Adipocyte (in vitro differentiated cells): ENCODE measurements around the gene SAMSN1.

Source experiments
- DNase-seq: peaks from one replicate; pipeline ENCODE4 v3.0.0-alpha.2; 2015; ENCODE audit warnings: low read depth
- H3K27me3 ChIP-seq: replicated peaks from 2 replicates; pipeline ENCODE4 v1.7.0; 2013; ENCODE audit warnings: mild to moderate bottlenecking, low read length, moderate library complexity; ENCODE audit not compliant: control insufficient read depth, insufficient read depth
- H3K36me3 ChIP-seq: 2 replicates; pipeline ENCODE4 v1.7.0; 2013; ENCODE audit warnings: low read length, mild to moderate bottlenecking, moderate library complexity; ENCODE audit not compliant: control insufficient read depth, insufficient read depth, severe bottlenecking
- H3K4me1 ChIP-seq: 2 replicates; pipeline ENCODE4 v1.7.0; 2013; ENCODE audit warnings: mild to moderate bottlenecking, low read length, moderate library complexity; ENCODE audit not compliant: control insufficient read depth, insufficient read depth
- H3K4me3 ChIP-seq: 2 replicates; pipeline ENCODE4 v1.7.0; 2013; ENCODE audit warnings: mild to moderate bottlenecking, low read length, moderate library complexity
- H3K9ac ChIP-seq: 2 replicates; pipeline ENCODE4 v1.7.0; 2013; ENCODE audit warnings: mild to moderate bottlenecking, low read length, moderate library complexity
- H3K9me3 ChIP-seq: 2 replicates; pipeline ENCODE4 v1.7.0; 2013; ENCODE audit warnings: mild to moderate bottlenecking, low read length, moderate library complexity; ENCODE audit not compliant: control insufficient read depth

SAMSN1 gene

DNA sequence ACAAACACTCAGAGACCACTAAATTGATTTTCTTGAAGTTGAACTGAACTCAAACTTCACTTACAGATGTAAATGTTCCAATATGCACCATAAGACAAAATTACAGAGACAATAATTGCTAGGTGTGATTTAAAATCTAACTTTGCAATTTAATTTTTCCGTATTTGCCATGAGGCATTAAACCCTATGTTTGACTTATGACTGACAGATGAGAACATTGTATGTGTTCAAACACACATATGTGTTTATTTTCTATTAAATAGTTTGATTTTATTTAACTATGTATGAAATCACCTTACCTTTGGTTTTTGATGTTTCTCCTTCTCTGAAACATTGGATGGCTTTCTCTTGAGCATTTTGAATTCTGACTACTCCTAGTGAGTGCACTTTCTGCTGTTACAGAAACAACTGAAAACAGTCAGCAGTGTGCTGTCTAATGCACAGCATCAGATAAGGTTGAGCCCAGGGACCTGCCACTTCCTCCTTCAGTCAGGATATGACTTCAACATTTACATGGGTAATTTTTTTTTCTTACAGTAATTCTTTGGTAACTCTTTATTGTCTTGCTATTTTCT lies at the start of gene SAMSN1:
Gene SAMSN1, minus strand, starts transcription at position 410 of the 575 bp plus-strand sequence. Its CDS starts 54 bp downstream, at position 356.
- no peak within 1 kb of the TSS for H3K9ac ChIP-seq
- DNase-seq, result no peak
- peaks cover 10% of the 10 kb centered on the region for H3K4me1 ChIP-seq

DNA sequence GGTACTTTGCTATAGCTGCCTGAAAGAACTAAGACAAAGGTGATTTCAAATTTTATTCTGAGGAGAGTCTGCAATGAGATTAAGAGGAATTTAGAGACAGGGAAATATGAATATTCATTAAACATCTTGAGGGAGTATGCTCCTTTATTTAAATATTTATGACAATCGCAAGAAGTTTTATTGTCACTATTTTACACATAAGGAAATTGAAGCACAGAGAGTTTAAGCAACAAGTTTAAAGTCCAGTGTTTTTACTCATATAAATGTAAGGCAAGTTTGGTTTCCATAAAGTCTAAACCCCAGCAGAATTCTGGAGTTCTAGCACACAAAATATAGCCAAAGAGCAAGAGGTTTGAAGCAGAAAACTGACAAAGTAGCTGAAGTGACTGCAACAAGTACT lies 49.3 kb upstream of the SAMSN1 start:
- H3K27me3 ChIP-seq, result no peaks in the 10 kb centered on the region
- no peak for DNase-seq
- H3K9me3 ChIP-seq, result peaks cover 5% of the 10 kb centered on the region
- H3K9ac ChIP-seq, result no peak overlapping the region
- H3K4me3 ChIP-seq, result no peak overlapping the region
- peaks cover 18% of the 10 kb centered on the region for H3K4me1 ChIP-seq
- H3K36me3 ChIP-seq, result no peaks in the 10 kb centered on the region

More for the DNA sequence above, at the start of gene SAMSN1:
- no peaks in the 10 kb centered on the region for H3K36me3 ChIP-seq
- no peak within 1 kb of the TSS for H3K4me3 ChIP-seq
- no peaks in the 10 kb centered on the region for H3K27me3 ChIP-seq
- H3K9me3 ChIP-seq, result no peaks in the 10 kb centered on the region

DNA sequence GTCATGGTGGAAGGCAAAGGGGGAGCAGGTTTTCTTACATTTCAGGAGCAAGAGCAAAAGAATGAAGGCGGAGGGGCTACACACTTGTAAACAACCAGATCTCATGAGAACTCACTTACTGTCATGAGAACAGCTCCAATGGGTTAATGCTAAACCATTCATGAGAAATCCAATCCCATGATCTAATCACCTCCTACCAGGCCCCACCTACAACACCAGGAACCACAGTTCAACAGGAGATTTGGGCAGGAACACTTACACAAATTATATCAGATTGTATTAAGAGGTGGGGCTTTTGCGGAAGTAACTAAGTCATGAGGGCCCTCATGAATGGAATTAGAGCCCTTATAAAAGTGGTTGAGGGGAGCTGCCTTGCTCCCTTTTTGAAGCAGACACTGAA lies 48.9 kb upstream of the SAMSN1 start:
- no peak for DNase-seq
- Histone ChIP-seq H3K36me3 (no peaks in the 10 kb centered on the region), H3K9ac (no peak overlapping the region), H3K27me3 (no peaks in the 10 kb centered on the region), H3K4me3 (no peak overlapping the region), H3K9me3 (peaks cover 5% of the 10 kb centered on the region), H3K4me1 (peaks cover 18% of the 10 kb centered on the region)

DNA sequence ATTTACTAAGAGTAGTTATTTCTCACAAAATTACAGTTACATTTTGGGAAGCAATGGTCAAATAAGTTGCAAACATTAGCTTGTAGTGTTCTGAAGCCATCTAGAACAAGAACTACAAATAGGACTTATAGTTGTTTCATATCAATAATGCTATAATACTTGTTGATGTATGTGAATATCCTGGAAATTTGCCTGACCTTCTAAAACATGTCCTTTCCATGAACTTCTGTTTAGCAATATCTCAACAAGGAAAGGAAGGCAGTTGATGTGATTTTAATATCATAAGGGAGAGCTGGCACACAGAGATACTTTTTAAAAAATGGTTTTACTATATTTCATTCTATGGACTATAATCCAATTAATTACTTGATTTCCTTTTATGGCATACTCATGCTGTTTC lies 47.1 kb upstream of the SAMSN1 start:
- Histone ChIP-seq H3K4me3 (no peak overlapping the region), H3K9me3 (peaks cover 5% of the 10 kb centered on the region), H3K36me3 (no peaks in the 10 kb centered on the region), H3K27me3 (no peaks in the 10 kb centered on the region), H3K9ac (no peak overlapping the region), H3K4me1 (peaks cover 18% of the 10 kb centered on the region)
- DNase-seq, result no peak

DNA sequence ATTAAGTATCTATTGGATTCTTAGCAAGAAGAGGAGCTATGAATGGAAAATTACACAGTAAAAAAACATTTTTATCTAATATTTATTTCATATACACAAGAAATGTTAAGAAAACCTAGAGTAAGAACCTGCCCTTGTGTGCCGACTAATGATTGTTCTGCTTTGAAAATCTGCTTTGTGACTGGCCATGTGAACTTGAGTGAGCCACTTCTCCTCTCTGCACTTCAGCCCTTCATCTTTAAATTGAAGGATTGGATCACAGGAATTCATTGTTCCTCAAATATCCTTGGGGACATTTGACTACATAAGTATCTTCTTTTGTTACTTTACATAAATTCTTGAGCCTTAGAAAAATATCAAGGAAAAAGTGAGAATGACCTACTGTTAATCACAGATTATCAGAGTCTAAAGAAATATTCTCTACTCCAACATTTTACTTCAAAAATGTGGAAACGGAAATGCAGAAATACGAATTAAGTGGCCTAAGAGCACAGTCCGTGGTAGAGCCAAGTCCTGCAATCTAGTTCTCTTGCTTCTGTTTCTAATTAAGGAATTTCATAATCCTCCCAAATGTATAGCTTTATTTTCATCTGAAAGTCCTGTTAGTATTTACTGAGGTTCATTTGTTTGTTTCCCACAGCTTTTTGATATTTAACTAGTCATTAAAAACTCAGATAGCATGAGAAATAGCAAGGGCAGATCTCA lies 46.3 kb upstream of the SAMSN1 start:
- peaks cover 5% of the 10 kb centered on the region for H3K9me3 ChIP-seq
- no peak overlapping the region for H3K9ac ChIP-seq
- H3K4me3 ChIP-seq, result peak overlapping the region; percentile 29
- peak; percentile 59 for DNase-seq
- peaks cover 18% of the 10 kb centered on the region for H3K4me1 ChIP-seq
- no peaks in the 10 kb centered on the region for H3K36me3 ChIP-seq
- no peaks in the 10 kb centered on the region for H3K27me3 ChIP-seq

DNA sequence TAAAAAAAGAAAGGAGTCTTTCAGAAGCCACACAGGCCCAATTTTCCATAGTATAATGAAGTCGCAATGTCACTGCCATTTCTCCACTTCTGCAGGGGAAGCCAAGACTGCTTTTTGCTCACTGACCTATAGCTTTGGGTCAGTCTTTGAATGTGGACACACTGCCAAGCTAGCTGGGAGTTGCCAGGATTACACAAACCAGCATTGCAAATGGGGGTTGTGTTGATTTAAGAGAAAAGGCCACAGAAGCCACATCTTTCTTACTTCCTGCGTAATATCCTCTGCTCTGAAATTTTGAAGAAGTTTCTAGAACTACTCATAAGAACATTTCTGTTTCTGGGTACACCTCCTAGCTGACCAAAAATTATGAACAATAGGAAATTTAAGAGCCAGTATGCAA lies 45.8 kb upstream of the SAMSN1 start:
- peaks cover 5% of the 10 kb centered on the region for H3K9me3 ChIP-seq
- no peaks in the 10 kb centered on the region for H3K36me3 ChIP-seq
- H3K27me3 ChIP-seq, result no peaks in the 10 kb centered on the region
- H3K9ac ChIP-seq, result peak overlapping the region; percentile 1
- DNase-seq, result peak; percentile 63
- H3K4me3 ChIP-seq, result peak overlapping the region; percentile 0
- H3K4me1 ChIP-seq, result peaks cover 18% of the 10 kb centered on the region

DNA sequence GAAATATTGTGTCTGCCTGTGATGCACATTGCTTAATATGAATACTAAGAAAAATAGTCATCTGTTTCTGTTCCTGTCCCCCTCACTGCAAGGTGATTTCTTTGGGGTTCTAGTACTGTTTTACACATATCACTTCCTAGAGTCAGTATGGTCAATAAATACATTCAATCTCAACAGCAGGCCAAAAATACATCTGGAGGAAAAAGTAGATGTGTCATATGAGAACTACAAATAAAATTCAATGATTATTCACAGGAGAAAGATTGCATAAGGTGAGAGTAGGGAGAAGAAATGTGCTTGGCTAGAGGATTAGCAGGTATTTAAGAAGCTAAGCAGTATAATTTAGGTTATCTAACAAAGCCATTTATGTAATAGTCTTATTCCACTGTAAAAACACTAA lies 45.3 kb upstream of the SAMSN1 start:
- Histone ChIP-seq H3K36me3 (no peaks in the 10 kb centered on the region), H3K9me3 (peaks cover 5% of the 10 kb centered on the region), H3K4me3 (peak overlapping the region; percentile 0), H3K9ac (peak overlapping the region; percentile 1), H3K4me1 (peaks cover 18% of the 10 kb centered on the region), H3K27me3 (no peaks in the 10 kb centered on the region)
- no peak for DNase-seq

DNA sequence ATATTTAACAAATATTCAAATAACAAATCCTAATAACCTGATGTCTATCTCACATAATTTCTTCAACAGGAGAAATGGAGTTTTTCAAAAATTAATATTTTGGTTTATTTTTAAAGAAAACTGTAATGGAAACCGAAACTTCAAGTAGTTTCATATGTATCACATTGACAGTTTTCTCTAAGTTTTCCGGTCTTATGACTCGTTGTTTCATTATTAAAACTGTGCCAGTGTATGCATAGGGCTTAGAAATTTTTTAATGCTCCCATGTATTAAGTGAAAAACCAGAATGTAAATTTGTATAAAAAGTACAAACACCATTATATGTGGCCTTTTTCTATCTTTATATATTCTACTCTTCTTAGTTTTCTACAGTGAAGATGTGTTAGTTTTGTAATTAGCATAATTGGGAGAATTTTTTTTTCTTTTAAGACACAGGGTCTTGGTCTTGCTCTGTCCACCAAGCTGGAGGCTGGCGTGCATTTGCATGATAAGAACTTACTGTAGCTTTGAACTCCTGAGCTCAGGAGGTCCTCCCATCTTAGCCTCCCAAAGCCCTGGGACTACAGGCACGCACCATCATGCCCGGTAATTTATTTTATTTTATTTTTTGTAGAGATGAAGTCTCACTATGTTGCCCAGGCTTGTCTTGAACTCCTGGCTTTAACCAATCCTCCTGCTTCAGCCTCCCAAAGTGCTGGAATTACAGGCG lies 43.9 kb upstream of the SAMSN1 start:
- H3K4me1 ChIP-seq, result peaks cover 18% of the 10 kb centered on the region
- H3K27me3 ChIP-seq, result no peaks in the 10 kb centered on the region
- peaks cover 1% of the 10 kb centered on the region for H3K9me3 ChIP-seq
- no peaks in the 10 kb centered on the region for H3K36me3 ChIP-seq
- no peak for DNase-seq
- H3K9ac ChIP-seq, result no peak overlapping the region
- no peak overlapping the region for H3K4me3 ChIP-seq

DNA sequence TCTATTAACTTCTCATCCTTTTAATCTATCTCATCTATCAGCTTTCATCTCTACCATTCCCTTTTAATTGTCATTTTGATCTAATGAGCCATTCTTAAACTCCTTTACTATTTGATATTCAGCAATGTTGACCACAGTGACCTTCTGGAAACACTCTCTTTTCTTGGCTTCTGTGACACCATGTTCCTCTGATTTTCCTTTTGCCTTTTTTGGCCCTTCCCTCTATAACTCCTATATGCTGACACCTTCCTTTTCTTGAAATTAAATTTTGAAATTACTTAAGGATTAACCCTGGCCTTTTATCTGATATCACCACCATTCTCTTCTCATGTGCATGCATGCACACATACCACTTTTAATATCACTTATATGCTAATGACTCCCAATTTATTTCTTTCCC lies 41.2 kb upstream of the SAMSN1 start:
- DNase-seq, result no peak
- Histone ChIP-seq H3K4me3 (no peak overlapping the region), H3K9ac (no peak overlapping the region), H3K36me3 (no peaks in the 10 kb centered on the region), H3K4me1 (peaks cover 11% of the 10 kb centered on the region), H3K9me3 (no peaks in the 10 kb centered on the region), H3K27me3 (no peaks in the 10 kb centered on the region)

DNA sequence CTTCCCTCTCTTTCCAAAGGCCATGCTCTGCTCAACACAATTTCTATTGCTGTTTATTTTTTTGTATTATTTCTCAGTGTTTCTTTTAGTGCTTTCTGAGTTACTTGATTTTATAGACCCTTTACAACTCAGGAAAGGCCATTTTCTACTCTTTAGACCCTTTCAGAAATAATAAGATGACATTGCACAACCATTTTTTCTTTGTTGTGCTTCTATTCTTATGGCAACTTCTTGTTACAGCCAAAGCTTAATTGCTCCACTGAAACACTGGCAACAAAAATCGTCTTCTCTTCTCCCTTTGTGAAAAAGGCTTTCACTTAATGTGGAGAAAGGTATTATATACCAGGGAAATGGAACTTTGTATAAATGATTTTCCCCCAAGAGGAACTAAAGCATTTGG lies 39.0 kb upstream of the SAMSN1 start:
- Histone ChIP-seq H3K4me3 (no peak overlapping the region), H3K36me3 (no peaks in the 10 kb centered on the region), H3K4me1 (no peaks in the 10 kb centered on the region), H3K9me3 (no peaks in the 10 kb centered on the region), H3K9ac (no peak overlapping the region), H3K27me3 (no peaks in the 10 kb centered on the region)
- DNase-seq, result no peak

DNA sequence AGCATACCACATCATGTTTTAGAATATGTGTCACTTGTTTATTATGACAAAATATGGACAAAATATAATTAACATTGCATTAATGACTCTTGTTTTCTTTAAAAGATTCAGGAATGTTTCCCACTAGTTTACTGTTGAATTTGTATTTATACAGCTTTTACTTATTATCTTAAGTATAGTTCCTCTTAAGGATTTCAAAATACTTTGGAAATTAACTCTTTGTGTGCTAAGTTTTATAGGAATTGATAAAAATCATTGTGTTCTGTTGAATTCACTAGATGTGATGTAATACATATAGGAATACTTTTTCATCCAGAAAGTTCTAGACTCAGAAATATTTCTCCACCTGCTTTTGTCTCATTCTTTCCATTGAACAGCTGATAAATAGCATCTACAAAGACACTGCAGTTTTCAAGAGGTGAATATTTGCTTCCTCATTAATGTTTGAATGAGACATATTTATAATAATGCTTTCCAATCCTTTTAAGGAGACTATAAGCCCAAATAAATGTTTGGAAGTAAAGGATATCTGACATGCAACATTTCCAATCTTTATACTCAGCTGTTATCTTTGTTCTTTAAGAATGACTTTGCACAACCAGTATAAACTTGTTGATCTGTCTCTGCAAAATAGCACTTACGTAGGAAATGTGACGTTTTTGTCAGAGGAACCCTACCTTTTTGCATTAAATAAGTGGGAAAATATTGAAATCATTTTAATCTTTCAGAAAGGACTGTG lies 38.4 kb upstream of the SAMSN1 start:
- H3K27me3 ChIP-seq, result no peaks in the 10 kb centered on the region
- no peak overlapping the region for H3K9ac ChIP-seq
- no peak overlapping the region for H3K4me3 ChIP-seq
- no peaks in the 10 kb centered on the region for H3K36me3 ChIP-seq
- H3K4me1 ChIP-seq, result no peaks in the 10 kb centered on the region
- no peak for DNase-seq
- no peaks in the 10 kb centered on the region for H3K9me3 ChIP-seq
